Measurements from ENCODE around the gene STARD7.
"Not testable (repeated sequence)": the region's sequence is repeated elsewhere in the genome, so short reads cannot be mapped to it uniquely, and the experiment has no call there.

Gene STARD7, protein sequence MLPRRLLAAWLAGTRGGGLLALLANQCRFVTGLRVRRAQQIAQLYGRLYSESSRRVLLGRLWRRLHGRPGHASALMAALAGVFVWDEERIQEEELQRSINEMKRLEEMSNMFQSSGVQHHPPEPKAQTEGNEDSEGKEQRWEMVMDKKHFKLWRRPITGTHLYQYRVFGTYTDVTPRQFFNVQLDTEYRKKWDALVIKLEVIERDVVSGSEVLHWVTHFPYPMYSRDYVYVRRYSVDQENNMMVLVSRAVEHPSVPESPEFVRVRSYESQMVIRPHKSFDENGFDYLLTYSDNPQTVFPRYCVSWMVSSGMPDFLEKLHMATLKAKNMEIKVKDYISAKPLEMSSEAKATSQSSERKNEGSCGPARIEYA

DNA sequence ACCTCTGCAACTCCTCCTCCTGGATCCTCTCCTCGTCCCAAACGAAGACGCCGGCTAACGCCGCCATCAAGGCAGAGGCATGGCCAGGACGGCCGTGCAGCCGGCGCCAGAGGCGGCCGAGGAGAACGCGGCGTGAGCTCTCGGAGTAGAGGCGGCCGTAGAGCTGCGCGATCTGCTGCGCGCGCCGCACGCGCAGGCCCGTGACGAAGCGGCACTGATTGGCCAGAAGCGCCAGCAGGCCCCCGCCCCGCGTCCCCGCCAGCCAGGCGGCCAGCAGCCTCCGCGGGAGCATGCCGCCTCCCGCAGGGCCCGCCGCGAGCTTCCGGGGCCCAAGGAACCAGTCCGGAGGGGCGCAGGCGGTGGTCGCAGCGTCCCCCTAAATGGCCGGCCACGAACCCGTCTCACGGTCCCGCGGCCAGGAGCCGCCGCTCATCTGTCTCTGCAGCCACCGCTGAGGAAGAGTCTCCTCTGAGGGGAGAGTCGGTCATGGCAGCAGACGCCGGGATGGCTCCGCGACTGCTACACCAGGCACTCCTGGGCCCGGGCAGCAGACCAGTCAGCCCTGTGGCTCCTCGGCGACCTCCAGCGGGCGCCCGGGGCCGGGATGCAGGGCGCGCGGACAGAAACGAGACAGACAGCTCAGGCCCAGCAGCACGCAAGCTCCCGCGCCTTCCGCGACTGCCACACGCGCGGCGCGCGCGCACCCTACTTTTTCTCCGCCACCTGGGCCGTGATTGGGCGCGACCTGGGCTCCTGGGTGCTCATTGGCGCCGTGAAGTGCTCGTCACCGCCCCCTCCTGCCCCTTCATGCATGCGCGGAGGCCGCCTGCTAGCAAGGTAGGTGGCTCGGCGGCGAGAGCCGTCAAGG is at the start of gene STARD7:
TSS of gene STARD7 (minus strand) at position 685 of the 868 bp plus-strand sequence. CDS start at position 292, 393 bp downstream.
- DNase-seq (ENCODE audit: low spot score) (peak; percentile 94), FAIRE-seq (peak; percentile 53)

DNA sequence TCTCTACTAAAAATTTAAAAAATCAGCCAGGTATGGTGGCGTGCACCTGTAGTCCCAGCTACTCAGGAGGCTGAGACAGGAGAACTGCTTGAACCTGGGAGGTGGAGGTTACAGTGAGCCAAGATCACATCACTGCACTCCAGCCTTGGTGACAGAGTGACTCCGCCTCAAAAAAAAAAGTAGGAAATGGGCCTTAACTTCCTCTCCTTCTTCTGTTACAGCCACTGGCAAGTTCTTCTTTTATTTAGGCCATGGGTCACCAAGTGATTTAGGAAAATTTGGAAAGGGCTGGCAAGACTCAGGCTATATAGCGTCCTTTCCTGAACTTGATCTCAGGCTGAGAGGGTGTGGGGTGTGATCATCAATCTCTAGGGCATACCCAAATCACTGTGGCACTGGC is 49.1 kb upstream of the STARD7 start:
- not testable (repeated sequence) for FAIRE-seq; DNase-seq (ENCODE audit: low spot score)

DNA sequence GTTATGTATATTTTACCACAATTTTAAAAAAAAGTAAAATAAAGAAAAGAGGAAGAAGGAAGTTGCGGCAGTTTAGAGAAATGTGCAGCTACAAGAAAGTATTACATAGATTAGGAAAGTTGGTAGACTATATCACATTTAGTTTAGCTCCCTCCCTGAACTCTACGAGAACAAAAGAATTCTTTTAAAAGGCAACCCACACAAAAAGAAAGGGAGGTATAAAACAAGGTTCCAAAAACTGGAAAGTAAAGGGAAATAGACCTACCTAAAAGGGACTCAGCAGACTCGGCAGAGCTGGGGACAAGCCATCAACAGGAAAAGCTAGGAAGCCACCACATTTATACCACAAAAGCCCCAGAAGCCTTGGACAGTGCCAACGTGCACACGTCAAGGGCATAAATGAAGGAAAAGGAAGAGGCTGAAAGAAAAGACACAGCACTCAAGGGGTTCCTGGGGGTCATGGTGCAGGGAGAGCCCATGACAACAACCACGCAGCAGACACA is 48.0 kb upstream of the STARD7 start:
- FAIRE-seq (no peak), DNase-seq (ENCODE audit: low spot score) (no peak)

DNA sequence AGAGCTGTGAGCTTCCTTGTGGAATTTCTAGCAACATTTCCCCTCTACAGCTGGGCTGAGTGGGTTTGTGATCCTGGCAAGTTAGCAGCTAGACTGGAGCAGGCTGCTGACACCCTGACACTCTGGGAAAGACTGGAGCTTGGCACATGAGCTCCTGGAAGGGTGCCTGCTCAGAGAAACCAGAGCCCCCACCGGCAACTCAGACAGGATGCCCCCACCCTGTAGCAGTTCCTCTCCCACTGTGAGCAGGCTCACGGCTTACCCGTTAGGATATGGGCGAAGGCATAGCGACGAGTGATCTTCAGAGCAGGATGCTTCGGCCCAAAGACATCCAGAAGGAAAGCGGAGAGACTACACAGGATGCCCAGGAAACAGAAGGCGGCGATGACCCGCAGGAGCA is 45.9 kb upstream of the STARD7 start:
- no peak for DNase-seq (ENCODE audit: low spot score)
- no peak for FAIRE-seq

DNA sequence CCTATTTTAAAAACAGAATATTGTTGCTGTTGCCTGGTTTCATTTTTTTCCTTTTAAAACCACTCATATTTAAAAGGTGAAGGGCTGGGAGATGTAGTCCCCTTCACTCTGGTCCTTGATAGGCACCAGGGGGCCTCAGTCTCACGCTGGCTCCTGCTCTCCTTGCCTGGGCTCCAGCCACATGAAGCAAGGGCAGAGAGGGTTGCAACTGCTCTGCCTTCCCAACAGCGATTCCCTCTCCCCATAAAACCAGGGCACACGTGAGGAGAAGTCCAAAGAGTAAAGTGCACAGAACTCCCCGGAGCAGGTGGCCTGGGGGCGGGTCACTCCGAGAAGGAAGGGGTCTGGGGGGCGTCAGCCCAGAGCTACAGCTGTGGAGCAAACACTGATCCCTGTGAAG is 44.4 kb upstream of the STARD7 start:
- DNase-seq (ENCODE audit: low spot score) (no peak), FAIRE-seq (no peak)

DNA sequence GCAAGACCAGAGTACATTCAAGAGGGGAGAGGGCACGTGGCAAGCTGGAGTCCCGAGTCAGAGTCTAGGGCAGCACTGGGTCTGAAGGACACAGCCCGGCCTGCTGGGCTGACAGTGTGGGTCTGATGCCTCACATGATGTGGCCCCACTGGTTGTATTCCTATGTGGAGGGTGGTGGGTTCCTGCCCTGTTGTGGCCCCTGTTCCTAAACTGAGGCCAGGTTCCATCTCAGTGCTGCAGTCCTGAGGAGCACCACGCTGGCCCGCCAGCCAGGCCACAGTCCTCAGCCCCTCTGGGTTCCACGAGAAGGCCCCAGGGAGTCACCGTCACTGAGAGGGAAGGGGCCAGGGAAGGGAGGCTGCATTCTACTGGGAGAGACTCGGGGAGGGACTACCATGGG is 43.9 kb upstream of the STARD7 start:
- no peak for DNase-seq (ENCODE audit: low spot score)
- FAIRE-seq: no peak

DNA sequence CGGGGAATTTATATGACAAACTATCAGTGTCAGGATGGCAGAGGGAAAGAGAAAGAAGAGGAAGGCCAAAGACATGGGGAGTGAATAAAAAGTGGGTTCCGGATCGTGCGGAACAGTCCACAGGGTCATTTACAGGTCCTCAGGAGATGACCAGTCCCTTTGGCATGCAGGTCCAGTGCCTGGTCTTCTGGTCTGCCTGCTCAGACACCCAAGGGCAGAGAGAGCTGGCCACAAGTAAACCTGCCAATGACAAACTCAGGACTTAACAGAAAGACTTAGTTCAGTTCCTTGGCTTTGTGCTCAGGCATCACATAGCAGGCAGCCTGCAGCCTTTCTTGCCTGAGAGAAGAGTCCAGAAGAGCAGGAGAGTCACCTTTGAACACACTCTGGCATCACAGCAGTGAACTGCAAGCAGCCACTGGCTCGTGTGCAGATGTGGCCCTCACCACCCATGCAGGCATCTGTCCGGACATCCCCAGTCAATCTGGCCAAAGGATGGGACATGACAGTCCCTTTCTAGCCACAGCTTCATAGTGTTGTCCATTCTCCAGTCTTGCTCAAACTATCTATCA is 43.2 kb upstream of the STARD7 start:
- peak; percentile 90 for DNase-seq (ENCODE audit: low spot score)
- peak; percentile 83 for FAIRE-seq

DNA sequence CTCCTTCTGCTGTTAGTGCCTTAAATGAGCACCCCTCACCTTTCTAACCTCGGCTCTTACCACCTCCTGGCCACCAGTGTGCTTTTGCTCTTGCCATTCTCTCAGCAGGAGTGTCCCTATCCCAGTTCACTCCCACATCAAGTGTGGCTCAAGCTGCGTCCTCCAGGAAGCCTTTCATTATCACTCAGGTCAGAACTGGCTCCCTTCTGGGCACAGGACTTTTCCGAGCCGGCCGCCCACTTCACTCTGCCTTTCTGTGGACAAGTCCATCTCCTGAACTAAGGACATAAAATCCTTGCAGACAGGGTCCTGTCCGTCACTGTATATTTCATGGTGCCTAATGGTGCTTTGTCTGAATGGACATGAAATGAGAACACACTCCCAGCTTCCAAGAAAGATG is 41.6 kb upstream of the STARD7 start:
- FAIRE-seq: no peak
- DNase-seq (ENCODE audit: low spot score): no peak

DNA sequence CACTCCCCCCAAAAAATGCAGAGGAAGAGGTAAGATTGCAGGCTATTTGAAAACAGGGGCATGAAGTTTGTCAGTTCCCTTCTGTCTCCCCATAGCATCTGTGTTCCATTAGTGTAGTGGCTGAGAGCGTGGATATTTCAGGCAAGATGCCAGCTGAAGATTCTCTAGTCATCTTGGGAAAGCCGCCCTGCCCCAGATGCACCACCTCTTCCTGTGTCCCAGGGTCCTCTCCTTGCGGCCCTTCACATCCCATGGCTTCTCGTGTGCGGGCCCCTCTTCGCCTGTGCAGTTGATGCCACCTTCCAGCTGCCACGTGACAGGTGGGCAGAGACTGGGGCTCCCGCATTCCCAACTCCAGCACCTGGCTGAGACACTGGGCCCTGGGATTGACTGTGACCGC is 41.0 kb upstream of the STARD7 start:
- DNase-seq (ENCODE audit: low spot score) (no peak), FAIRE-seq (no peak)

DNA sequence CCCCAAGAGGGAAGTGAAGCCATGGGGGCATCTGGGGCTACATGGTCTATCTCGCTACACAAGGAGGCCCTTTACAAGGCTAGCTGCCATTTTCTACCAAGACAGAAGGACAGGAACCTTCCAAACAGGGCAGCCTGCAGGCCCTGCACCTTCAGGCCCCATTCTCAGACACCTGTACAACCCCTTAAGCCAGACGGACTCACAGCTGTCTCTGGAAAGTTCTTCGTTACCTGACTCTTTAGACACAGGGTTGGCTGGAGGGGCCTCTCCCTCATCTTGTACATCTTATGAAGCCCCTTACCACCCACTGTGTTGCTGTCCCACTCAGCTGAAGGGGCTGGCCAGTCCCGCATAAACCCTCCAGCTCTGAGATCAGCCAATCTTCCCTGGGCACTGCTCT is 40.0 kb upstream of the STARD7 start:
- no peak for DNase-seq (ENCODE audit: low spot score)
- FAIRE-seq: no peak

DNA sequence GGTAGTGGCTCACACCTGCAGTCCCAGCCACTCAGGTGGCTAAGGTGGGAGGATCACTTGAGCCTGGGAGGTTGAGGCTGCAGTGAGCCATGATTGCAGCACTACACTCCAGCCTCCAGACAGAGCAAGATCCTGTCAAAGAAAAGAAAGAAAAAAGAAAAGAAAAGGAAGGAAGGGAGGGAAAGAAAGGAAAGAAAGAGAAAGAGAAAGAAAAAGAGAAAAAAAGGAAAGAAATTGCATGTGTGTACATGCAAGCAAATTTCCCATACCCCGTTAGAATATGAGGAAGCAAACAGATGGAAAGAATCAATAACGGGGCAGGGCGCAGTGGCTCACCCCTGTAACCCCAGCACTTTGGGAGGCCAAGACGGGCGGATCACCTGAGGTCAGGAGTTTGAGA is 39.3 kb upstream of the STARD7 start:
- DNase-seq (ENCODE audit: low spot score) (no peak), FAIRE-seq (no peak)

DNA sequence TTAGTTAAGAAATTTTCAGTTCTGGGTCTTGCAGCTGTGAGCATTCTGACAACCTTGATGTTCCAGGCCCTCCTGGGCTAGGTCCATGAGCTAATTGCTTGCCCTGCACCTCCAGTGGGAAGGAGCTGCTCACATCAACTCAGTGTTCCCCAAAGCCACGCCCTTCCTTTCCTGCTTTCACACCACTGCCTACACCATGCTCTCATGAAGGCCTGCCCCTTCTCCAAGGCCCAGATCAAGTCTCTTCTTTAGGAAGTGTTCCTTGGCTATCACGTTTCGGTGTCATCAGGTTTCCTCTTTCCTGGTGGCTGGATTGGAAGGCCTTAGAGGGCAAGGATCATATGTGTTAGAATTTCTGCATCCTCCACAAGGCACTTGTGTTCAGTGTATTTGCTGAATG is 38.4 kb upstream of the STARD7 start:
- FAIRE-seq (no peak), DNase-seq (ENCODE audit: low spot score) (no peak)

DNA sequence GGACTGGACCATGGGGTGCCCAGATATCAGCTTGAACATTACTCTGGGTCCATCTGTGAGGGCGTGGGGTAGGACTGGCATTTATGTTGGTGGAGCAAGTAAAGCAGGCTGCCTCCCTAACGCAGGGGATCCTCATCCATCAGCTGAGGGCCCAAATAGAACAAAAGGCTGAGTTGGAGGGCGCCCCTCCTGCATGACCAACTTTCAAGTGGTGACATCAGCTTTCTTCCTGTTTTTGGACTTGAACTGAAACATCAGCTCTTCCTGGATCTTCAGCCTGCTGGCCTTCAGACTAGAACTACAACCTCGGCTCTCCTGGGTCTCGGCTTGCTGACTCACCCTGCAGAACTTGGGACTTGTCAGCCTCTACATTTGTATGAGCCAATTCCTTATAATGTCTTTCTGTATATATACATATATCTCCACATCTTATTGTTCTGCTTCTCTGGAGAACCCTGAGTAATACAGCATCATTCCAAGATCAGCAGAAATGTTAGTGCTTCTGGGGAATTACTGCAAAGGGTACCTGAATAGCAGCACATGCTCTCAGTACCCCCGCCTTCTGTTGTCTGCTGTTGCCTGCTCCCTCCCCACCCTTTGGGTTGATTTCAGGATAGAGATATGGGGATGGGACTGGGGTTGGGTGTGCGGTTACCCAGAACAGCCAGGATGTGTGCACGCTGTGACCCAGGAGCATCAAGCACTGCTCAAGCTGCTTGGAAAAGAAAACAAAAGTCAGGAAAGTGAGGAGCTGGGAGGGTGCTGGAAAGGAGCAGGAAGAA is 37.2 kb upstream of the STARD7 start:
- no peak for DNase-seq (ENCODE audit: low spot score)
- no peak for FAIRE-seq

DNA sequence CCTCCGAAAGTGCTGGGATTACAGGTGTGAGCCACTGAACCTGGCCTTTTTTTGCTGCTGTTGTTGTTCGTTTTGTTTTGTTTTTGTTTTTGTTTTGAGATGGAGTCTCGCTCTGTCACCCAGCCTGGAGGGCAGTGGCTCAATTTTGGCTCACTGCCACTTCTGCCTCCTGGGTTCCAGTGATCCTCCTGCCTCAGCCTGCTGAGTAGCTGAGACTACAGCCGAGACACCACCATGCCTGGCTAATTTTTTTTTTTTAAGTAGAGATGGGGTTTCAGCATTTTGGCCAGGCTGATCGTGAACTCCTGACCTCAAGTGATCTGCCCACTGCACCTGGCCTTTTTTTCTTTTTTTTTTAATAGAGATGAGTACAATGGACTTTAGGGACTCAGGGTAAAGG is 35.2 kb upstream of the STARD7 start:
- FAIRE-seq (no peak), DNase-seq (ENCODE audit: low spot score) (no peak)

DNA sequence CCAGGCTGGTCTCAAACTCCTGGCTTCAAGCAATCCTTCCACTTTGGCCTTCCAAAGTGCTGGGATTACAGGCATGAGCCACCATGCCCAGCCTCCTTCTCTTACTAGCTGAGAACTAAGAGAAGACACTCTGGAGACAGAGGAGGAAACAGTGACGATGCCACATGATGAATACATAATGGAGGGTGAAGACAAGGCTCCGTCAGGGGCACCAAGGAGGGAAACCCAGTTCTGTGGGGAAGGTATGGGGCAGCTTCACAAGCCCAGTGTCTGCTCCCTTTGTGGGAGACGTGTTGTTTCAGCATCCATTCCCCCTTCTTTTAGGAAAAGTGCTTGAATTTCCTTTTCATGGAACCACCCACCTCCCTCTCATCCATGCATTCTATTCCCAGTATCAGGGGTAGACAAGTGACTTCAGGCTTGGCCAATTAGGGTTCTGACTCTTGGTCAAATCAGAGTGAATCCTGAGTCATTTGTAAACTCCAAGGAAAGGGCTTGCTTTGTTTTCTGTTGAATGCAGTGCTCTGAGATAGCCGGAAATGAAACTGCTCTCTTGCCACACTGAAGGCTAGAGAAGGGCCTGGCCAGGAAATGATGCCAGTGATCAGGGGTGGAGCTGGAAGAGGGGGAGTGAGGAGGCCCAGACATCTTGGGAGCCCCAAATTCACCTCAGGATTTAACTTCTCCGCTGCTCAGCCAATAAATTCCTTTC is 33.4 kb upstream of the STARD7 start:
- FAIRE-seq (no peak), DNase-seq (ENCODE audit: low spot score) (no peak)

DNA sequence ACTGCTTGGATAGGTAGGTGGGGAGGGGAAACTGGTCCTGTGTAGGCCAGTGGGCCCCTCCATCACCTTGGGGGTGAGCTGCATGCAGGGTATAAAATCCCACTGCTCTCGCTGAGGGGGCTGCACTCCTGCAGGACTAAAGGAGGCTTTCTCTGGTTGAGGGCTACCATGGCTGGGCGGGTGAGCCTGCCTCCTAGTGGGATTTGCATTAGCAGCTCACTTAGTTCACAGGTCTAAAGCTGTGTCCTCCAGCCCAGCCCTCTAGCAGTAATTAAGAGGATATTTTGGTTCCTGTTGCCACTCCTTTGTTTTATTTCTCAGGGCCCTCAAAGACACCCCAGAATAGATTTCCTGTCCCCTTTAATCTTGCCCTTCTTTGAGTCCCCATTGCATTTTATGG is 32.6 kb upstream of the STARD7 start:
- DNase-seq (ENCODE audit: low spot score) (no peak), FAIRE-seq (no peak)

DNA sequence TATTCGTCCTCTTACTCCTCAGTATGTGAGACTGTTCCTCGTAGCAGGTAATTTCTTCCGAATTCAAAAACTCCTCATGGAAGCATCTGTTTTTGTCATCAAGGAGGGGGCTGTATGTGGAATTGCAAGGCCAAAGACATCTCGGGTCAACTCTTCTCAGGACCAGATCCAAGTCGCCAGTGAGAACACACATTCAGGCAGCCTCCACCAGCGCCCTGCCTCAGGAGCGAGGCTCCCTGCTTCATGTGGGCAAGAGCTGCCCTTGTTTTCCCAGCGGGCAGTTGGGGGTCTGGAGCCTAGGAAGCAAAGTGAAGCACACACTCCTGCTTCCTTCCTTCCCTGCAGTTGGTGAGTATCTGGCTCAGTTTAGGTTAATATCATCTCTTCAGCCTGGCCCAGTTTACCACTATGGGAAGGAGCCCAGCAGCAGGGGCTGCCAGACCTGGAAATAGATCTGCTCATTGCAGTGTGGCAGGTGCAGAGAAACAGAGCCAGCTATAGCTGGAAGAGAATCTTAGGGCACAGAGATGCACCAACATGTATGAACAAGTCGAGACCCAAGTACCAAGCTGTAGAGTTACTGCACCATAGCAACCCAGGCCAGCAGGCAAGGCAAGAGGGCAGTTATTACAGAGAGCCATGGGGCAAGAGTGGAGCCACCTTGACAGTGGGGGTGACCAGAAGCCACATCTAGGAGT is 31.9 kb upstream of the STARD7 start:
- FAIRE-seq: no peak

DNA sequence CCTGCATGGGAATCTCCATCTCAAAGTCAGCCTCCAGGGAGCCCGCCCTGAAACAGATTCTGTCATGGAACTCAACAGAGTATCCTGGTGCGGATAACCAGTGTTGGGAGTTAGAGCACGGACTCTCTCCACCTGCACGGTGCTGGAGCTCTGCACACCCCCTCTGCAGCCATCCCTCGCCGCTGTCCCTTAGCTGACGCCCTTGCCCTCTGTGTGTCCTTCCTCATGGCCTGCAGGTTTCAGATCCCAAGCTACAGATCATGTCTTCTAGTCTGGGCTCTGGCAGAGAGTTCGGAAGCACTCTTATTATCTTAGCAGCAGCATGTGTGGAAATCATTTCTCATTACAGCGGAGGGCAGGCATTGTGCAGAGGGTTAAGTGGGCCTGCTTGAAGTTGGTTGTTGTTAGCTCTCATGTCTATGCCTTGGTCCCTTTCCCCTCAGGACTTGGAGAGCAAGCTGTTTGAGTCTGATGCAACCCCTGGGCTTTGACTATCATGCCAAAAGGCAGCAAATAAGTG is 31.2 kb upstream of the STARD7 start:
- DNase-seq (ENCODE audit: low spot score) (no peak), FAIRE-seq (no peak)

More for the DNA sequence above, 31.9 kb upstream of the STARD7 start:
- DNase-seq (ENCODE audit: low spot score): no peak

DNA sequence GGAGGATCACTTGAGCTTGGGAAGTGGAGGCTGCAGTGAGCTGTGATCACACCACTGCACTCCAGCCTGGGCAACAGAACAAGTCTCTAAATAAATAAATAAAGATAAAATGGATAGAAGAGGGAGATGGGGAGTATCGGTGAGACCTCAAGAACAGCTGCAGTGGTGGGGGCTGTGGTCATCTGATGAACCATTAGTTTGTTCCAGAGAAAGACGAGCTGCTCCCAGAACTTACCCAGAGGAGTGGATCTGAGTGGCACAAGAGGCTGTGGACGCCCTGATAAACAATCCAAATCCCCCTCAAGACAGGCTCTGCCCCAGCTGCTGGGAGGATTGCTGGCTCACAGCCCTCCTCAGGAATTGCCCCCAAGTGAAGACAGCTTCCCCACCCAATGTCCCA is 30.5 kb upstream of the STARD7 start:
- no peak for DNase-seq (ENCODE audit: low spot score)

DNA sequence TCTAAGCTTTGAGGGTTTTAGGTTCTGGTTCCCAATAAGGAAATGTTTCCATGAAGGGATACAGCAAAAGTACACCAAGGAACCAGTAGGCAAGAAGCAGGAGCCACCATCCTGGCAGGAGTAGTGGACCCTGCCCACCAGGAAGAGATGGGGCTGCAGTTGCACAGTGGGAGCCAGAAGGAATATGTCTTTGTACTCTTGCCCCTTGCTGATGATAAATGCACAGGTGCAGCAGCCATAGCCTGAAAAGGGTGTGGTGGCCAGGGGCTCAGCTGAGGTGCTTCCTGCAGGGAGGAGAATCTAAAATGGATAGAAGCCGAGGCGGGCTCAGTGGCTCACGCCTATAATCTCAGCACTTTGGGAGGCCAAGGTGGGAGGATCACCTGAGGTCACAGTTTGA is 29.6 kb upstream of the STARD7 start:
- DNase-seq (ENCODE audit: low spot score): no peak
- no peak for FAIRE-seq

More for the DNA sequence above, 30.5 kb upstream of the STARD7 start:
- no peak for FAIRE-seq

All from RCC 7860 (cell line).